Globus pallidus (tissue), 1 donor: ENCODE data around the gene SAMD10.
"Not testable (repeated sequence)": the region's sequence is repeated elsewhere in the genome, so short reads cannot be mapped to it uniquely, and the experiment has no call there.

Experiments used
- DNase-seq: peaks from one replicate; pipeline ENCODE4 v3.0.0-alpha.2; 2015; ENCODE audit warnings: low spot score

Gene SAMD10

DNA sequence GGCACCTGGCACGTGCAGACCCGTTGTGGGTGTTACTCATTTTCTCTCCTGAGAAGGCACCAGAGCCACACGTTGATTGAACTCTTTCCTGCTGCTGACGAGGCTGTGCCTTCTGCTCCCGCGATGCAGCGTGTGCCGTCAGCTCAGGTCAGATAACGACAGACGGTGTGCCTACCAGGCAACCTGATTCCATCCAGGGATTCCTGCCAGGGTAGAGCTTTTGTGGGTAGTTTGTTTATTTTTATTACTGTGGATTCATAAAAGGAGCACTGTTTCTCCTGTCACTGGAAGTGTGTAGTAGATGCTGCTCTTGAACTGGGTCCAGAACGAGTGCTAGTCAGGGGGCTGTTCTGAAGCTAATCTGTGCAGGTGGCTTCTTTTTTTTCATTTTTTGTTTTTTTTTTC is 22.2 kb upstream of the SAMD10 start:
- no peak for DNase-seq

DNA sequence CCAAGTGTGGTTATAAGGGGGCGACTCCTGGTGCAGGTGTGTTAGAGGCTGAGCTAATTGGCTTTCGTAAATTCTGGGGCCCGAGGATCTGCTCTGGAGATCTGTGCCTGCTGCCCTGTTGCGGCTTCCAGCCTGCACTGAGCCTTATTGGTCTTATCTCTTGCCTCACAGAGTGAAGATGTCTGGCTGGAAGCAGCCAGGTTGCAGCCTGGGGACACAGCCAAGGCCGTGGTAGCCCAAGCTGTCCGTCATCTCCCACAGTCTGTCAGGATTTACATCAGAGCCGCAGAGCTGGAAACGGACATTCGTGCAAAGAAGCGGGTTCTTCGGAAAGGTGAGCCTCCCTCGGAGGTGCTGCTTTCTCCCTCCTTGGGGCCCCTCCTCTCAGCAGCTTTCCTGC is 21.5 kb upstream of the SAMD10 start:
- DNase-seq = no peak

DNA sequence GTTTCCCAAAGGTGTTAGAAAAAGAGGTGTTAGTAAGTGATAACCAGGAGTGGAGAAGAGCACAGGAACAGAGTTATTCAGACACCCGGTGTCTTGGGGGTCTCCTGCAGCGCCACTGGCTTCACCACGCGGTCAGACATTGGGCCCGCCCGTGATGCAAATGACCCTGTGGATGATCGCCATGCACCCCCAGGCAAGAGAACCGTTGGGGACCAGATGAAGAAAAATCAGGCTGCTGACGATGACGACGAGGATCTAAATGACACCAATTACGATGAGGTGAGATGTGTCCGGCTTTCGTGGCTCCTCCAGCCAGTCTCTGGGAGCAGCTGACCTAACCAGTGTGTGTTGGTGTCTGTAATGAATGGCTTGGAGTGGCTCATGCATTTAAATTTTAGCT is 3.5 kb upstream of the SAMD10 start:
- DNase-seq = no peak

- peak; percentile 92 for DNase-seq
Measured at GRCh38 chr20:63980806-63981728, 1.6 kb upstream of the SAMD10 start, which contains the start of gene PRPF6. Gene PRPF6, plus strand, starts transcription at chr20:63981132. Its CDS starts 114 bp downstream, at chr20:63981246.

- DNase-seq = no peak
Measured at GRCh38 chr20:63980317-63980805, 919 bp upstream of the SAMD10 start.

DNA sequence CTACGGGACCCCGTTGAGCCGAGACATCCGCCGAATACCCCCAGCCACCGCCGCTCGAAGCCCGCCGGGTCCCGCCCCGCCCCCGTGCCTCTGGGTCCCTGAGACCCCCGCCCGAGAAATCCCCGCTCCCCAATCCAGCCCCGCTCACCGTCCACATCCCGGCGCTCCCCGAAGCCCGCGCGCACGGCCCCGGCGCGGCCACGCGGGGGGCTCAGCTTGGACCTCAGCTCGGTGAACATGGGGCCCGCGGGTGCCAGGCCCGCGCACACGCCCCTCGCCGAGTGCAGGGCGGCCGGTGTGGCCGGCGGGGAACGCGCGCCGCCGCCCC is 249 bp downstream of the SAMD10 start:
- DNase-seq = no peak

- no peak for DNase-seq
Measured at GRCh38 chr20:63978319-63979228, 868 bp downstream of the SAMD10 start.

- DNase-seq = no peak
Measured at GRCh38 chr20:63977739-63978276, 1.6 kb downstream of the SAMD10 start.

DNA sequence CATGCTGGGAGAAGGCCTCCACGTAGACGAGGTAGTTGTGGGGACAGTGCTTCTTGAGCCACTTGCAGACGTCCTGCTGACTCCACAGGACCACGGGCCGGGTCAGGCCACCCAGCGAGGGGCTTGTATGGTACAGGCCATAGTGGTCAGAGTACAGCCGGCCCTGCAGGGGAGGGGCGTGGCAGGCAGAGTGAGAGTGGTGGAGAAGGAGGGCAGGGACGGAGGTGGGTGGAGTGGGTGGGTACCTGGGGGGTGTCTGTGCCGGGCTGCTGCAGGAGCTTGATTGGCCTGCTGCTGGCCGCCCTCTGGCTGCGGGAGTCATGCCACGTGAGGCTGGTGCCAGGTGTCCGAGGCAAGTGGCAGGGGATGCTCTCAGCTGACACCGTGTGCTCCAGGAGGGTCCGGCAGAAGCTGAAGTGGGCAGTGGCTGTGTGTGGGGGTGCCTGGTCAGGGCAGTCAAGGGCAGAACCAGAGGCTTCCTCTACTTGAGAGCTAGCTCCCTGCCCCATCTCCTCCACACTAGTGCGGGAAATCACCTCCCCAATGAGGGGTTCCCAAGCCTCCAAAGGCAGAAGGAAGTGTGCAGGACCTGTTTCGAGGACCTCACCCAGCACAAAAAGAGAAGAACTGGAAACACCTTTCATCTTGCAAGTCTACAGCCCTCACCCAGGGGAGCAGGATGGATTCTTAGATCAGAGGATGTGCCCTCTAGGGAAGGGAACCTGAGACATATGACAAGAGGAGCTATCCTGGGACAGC is 2.3 kb downstream of the SAMD10 start:
- DNase-seq = no peak

DNA sequence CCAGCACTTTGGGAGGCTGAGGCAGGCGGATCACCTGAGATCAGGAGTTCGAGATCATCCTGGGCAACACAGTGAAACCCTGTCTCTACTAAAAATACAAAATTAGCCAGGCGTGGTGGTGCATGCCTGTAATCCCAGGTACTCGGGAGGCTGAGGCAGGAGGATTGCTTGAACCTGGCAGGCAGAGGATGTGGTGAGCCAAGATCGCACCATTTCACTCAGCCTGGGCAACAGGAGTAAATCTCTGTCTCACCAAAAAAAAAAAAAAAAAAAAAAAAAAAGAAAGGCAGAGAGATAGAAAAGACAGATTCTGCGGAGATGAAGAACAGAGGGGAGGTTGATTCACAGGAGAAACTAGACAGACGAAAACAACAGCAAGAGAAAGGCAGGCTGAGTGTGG is 2.9 kb downstream of the SAMD10 start:
- not testable (repeated sequence) for DNase-seq

DNA sequence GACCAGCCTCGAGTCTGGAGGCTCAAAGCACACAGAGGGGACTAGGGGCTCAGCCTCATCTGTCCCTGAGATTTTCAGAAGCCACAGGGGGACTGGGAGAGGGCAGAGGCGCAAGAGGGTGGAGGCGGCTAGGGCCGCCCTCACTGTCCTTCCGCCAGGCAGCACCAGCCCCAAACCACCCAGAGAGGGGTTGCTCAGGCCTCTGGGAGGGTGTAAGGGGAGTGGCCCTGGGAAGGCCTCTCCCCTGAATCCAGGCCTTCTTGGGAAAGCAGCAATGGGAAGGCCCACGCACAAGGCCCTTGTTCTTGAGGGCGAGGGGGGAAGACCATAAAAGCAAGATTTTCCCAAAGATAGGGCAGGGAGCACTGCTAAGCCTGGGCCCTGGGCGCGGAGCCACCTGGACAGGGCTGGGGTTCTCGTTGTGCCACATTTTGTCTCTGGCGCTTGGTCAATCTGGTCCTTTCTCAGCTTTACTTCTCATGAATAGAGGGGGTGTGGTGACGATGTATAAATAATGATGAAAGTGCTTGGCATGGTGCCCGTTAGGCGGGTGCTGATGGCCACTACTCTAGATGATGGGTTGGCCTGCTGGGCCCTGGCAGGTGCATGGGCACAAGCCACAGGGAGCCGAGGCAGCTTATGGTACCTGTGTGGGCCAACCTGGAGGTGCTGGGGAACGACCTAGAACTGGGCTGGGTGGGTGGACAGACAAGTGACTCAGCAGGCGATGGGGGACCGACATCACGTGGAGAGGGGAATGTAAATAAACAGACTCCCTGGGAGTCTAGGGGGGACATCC is 4.8 kb downstream of the SAMD10 start:
- no peak for DNase-seq

GRCh38 chr20:63973636-63974401 is 5.6 kb downstream of the SAMD10 start:
- peak; percentile 79 for DNase-seq

DNA sequence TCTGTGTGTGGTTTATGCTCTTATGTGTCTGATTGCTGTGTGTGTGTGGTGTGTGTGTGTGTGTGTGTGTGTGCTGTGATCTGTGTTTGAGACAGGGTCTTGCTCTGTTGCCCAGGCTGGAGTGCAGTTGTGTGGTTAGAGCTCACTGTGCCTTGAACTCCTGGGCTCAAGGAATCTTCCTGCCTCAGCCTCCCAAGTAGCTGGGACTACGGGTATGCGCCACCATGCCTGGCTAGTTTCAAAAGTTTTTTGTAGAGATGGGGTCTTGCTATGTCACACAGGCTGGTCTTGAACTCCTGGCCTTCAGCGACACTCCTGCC is 6.3 kb downstream of the SAMD10 start:
- no peak for DNase-seq

DNA sequence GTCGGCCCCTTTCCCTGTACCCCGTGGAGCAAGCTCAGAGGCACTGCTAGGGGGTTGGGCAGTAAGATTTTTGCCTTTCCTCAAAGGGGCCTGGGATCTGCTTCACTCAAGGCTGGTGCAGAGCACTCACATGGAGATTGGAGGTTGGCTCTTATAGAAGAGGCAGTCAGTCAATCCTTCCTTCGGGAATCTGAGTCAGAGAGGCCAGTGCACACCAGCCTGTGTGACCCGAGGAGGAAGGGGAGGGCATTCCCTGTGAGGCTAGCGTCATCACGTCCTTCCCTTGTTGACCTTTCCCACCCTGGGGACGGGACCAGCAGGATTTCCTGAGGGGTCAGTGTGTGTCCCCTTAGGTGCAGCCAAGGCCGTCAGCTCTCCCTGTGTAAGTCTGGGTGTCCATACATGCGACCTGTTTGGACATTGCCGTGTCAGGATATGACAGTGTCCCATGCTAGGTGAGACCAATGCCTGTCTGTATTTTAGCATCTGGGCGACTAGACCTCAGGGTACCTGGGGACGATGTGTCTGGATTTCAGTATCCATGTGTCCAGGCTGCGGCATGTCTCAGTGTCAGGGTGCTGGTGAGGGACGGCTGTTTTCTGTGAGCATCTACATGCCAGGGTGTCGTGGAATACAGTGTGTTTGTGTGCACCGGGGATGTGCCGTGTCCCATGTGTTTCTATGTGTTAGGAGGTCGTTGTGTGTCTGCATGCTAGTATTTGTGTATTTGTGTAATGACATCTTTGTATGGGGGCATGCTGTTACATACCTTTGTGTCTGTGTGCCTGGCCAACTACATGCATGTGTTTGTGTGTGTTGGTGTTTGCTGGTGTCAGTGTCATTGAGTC is 6.9 kb downstream of the SAMD10 start:
- DNase-seq = no peak

- DNase-seq = not testable (repeated sequence)
Measured at GRCh38 chr20:63971960-63972311, 7.5 kb downstream of the SAMD10 start.

DNA sequence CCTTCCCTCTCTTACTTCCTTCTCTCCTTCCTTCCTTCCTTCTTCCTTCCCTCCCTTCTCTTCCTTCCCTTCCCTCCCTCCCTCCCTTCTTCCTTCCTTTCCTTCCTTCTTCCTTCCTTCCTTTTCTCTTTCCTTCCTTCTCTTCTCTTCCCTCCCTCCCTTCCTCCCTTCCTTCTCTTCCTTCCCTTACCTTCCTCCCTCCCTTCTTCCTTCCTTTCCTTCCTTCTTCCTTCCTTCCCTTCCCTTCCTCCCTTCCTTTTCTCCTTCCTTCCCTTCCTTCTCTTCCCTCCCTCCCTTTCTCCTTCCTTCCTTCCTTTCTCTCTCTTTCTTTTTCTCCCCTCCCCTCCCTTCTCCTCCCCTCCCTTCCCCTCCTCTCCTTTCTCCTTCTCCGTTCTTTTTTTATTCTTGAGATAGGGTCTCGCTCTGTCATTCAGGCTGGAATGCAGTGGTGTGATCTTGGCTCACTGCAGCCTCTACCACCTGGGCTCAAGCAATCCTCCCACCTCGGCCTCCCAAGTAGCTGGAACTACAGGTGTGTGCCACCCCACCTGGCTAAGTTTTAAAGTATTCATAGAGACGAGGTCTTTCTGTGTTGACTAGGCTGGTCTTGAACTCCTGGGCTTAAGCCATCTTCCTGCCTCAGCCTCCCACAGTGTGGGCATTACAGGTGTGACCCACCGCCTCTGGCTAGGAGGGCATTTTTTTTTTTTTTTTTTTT is 8.6 kb downstream of the SAMD10 start:
- DNase-seq = no peak

- DNase-seq = peak; percentile 44
Measured at GRCh38 chr20:63969838-63970713, 9.4 kb downstream of the SAMD10 start, which contains the start of gene ZNF512B. Gene ZNF512B, minus strand, starts transcription at chr20:63969930. Its CDS starts 1,980 bp downstream, at chr20:63967950.
